TTC549 (cell line): ENCODE results near the gene HSPG2.
"Not testable (repeated sequence)": the region's sequence is repeated elsewhere in the genome, so short reads cannot be mapped to it uniquely, and the experiment has no call there.

Experiments used
- FAIRE-seq: peaks from 2 replicates; lab custom pipeline; 2012; peaks lifted over from hg19 to GRCh38; lab: Jason Lieb, UNC

The HSPG2 gene

GRCh38 chr1:21783679-21784603, 153.2 kb downstream of the HSPG2 start:
- FAIRE-seq, result no peak

DNA sequence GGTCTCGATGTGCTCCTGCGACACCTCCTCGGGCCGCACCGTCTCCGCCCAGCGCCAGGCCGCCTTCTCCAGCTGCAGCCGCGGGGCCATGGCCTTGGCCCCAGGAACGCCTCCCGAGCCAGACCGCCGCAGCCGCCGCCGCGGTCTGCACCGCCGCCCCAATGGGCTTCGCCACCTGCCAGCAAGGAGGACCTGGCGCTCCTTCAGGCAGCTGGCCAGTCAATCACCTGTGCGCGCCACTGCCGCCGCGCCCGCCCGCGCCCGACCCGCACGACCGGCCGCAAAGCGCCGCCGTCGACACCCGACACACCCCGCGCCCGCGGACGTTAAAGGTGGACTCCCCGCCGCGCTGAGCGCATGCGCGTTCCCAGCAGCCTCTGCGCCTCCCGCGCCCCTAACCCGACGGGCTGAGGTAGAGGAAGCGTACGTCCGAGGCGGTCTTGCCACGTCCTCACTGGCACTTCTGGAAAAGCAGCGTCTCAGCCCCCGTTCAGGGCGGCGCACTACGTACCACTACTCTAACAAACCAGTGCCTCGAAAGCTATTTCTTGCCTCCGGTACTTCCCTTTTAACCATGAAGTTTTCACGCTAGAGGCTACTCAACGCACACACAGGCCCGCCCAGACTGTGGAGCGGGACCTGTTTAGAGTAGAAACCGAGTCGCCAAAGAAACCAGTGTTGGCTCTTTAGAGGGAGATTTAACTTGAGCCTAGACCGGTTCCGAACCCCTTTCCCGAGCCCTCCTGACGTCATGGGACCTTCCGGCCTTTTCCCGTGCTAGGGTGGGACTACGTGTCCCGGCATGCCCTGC, 154.0 kb downstream of the HSPG2 start, which contains the start of gene USP48:
TSS of gene USP48 (minus strand) at position 282 of the 811 bp plus-strand sequence. CDS start at position 90, 192 bp downstream.
- FAIRE-seq, result no peak

GRCh38 chr1:21782349-21782867, 154.7 kb downstream of the HSPG2 start:
- no peak for FAIRE-seq

- no peak for FAIRE-seq
Observed at GRCh38 chr1:21781815-21782348, 155.2 kb downstream of the HSPG2 start.

DNA sequence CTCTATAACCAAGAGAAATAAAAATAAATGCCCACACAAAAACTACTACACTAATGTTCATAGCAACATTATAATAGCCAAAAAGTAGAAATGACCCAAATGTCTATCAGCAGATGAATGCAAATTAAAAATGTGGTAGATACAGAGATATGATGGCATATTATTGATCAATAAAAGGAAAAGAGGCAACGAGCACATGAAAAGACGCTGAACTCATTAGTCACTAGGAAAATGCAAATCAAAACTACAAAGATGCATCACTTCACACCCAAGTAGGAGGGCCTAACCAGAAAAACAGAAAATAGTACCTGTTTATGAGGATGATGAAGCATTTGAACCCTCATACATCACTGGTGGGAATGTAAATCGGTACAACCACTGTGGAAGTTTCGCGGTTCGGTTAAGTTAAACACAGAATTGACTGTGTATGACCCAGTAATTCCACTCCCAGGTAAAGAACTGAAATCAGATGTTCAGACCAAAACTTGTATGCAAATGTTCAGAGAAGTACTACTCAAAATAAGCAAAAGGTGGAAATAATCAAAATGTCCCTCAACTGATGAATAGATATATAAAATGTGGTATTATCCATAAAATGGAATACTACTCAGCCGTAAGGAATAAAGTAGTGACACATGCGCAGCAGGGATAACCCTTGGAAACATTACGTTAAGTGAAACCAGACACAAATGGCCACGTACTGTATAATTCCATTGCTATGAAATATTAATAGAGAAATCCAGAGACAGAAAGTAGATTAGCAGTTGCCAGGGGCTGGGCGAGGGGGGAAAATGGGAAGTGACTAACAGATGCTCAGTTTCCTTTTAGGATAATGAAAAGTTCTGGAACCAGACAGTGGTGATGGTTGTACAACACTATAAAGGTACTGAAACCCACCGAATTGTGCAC, 157.2 kb downstream of the HSPG2 start:
- no peak for FAIRE-seq

DNA sequence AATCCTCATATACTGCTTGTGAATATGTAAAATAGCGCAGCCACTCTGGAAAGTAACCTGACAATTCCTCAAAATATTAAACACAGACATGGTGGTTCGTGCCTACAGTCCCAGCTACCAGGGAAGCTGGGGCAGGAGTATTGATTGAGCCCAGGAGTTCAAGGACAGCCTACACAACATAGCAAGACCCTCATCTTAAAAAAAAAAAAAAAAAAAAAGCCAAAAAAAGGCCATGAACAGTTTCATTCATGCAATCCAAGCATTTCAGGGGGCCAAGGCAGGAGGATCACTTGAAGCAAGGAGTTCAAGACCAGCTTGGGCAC, 158.7 kb downstream of the HSPG2 start:
- no peak for FAIRE-seq

- FAIRE-seq, result not testable (repeated sequence)
Observed at GRCh38 chr1:21776925-21777324, 160.2 kb downstream of the HSPG2 start.

GRCh38 chr1:21775985-21776562, 161.0 kb downstream of the HSPG2 start:
- no peak for FAIRE-seq

DNA sequence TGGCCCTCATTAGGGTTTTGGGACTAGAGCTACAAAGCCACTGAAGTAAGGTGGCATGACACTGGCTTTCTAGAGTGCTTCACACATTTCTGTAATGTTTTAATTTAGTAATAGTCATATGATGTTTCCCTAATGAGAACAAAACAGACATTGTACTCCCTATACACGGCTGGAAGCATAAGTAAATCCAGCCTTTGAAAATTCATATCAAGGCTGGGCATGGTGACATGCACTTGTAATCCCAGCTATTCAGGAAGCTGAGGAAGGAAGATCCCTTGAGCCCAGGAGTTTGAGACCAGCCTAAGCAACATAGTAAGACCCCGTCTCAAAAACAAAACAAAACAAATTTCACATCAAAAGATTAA, 161.6 kb downstream of the HSPG2 start:
- no peak for FAIRE-seq

- no peak for FAIRE-seq
Observed at GRCh38 chr1:21774835-21775549, 162.1 kb downstream of the HSPG2 start.

- no peak for FAIRE-seq
Observed at GRCh38 chr1:21773585-21773984, 163.5 kb downstream of the HSPG2 start.
